HG03575 (cell line): Measurements from ENCODE around the gene RANBP17.
"Not testable (repeated sequence)": the region's sequence is repeated elsewhere in the genome, so short reads cannot be mapped to it uniquely, and the experiment has no call there.

Experiments used
- ATAC-seq: cut with Tn5 transposase; IDR thresholded peaks from one replicate; pipeline ENCODE4 v1.9.1; 2021; ENCODE audit not compliant: unreplicated experiment, insufficient number of reproducible peaks, low FRiP score; ENCODE audit errors: extremely low read depth

RANBP17 gene

DNA sequence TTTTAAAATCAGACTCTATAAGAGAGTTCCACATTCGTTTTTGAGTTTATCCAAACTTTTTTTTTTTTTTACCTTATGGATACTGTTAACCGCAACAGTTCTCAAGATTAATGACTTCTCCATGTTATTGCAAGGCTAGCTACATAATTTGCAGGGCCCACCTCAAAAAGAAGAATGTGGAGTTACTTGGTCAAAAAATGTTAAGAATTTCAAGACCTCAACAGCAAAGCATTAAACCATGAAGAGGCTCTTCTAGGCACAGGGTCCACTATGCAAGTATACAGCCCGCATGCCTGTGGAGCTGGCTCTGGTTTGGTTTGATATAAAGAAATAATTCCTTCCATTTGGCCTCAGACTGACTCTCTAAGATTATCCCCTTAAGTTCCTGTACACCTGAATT is 313.9 kb downstream of the RANBP17 start:
- no peak for ATAC-seq

DNA sequence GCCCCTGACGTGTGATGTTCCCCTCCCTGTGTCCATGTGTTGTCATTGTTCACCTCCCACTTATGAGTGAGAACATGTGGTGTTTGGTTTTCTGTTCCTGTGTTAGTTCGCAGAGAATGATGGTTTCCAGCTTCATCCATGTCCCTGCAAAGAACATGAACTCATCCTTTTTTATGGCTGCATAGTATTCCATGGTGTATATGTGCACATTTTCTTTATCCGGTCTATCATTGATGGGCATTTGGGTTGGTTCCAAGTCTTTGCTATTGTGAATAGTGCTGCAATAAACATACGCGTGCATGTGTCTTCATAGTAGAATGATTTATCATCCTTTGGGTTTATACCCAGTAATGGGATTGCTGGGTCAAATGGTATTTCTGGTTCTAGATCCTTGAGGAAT is 316.4 kb downstream of the RANBP17 start:
- ATAC-seq = not testable (repeated sequence)

DNA sequence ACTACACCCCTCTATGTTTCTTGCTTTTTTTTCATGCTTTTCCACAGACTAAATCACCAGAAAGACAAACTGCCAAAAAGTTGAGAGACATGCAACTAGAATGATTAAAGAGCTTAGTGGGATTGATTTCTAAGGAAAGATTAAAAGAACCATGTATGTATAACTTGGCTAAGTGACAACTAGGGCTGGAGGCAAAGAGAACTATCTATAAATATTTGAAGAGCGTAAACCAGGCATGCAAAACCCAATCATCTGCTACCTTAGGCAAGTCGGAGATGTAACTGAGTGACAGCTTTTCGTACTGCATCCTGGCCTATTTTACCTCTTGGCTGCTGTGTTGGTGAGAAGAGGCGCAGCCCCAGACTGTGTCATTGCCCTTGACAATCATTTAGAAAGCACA is 326.2 kb downstream of the RANBP17 start:
- ATAC-seq = no peak

DNA sequence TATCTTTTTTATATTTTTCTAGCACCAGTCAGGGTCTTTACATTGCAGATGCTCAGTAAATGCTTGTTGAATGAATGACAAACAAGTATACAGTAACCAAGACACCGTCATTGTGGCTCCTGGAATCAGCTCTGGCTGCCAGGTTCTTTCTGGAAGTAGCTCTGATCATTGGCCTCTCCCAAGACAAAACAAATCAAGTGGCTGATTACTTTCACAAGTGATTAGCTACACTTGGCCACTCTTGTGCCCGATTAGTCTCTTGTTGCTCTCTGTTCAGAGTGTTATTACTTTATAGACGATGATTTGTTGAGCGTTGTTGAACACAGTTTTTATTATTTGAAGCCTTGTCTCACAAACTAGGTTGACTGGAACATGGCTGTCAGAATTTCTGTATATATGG is 327.6 kb downstream of the RANBP17 start:
- ATAC-seq = no peak

DNA sequence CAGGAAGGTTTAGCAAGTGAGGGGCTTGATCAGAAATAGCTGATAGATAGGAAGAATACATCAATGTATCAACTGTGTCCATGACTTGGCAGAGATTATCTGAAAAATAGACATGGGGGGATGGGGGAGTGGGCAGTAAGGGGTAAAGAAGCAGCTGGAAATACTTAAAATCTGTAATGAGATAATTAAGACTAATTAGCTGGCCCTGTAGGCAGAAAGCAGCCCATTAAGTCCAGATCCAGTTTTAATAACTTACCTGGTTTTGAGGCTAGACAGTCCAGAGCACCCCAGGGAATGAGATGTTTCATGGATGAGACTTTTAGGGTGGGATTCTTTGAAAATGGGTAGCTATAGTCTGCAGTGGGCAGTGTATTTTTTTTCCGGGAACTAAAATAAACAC is 330.3 kb downstream of the RANBP17 start:
- no peak for ATAC-seq

DNA sequence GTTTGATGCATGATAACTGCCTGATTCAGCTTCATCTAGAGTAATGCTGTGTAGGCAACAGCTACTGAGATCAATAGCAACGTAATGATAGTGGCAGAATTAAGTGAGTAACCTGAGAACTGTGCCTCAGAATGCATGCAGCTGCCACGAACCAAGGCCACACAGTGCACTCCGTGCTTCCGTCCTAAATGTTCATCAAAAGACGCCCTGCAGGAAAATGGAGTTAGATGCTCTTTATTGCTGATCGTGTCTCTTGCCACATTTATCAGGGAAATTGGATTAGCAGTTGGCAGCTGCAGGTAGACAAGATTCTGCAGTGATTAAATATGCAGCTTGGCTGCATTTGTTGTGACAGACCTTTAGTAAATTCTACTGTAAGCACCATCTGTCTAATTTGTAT is 339.5 kb downstream of the RANBP17 start:
- ATAC-seq = no peak

DNA sequence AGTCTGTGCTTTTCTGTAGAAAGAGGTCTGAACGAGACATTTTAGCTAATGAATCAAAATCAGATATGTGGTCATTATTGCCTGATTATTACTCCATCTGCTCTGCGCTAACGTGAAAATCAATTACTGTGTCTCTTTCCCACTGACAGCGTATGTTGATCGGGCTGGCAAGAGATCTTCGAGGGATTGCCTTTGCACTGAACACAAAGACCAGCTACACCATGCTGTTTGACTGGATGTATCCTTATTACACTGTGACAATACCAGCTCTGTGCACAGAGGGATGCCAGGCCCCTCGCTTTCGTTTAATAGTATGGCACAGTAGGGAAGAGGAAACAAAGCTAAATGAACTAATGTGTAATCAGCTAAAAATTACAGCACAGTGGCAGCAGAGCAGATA is 343.6 kb downstream of the RANBP17 start:
- ATAC-seq = no peak

DNA sequence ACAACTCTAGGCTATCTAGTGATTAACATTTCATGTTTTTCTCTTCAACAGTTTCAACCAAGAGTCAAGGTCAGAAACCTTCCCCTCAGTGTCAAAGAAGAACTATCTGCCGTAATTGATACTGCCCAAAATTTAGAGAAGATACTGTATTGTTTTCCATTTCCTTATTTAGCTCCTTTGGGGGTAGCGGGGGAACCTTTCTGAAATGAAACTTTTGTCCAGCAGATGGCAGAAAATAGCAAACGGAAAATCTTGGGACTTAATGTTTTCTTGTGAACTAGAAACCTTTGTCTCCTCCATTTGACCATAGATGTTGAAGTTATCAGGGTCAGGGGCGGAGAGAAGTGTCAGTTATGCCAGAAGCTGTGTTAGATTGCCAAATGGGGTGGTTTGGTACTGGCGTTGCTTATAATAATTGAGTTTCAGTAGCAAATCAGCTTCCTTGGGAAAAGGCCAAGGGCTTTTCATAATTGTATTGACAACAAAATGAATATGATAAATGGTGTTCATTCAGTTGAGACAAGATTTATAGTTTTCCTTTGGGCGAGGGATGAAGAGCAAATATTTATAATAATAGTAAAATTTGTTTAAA is 345.5 kb downstream of the RANBP17 start:
- ATAC-seq = no peak

DNA sequence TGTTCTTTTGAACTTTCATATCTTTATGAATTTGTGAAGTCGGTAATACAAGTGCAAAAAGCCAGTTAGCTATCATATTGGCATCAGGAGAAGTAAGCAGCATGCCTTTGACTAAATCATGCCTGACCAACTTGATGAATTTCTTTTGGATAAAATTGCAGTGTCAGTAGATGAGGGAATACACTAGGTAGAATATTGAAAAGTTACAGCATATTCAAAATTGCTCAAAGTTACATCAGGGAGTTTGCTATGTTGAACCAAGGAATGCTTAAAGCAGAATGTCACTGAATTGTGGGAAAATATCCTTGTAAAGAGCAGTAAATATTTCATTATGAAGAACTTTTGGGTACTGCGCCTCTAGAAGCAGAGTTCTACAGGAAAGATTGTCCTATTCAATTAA is 360.1 kb downstream of the RANBP17 start:
- ATAC-seq = no peak

DNA sequence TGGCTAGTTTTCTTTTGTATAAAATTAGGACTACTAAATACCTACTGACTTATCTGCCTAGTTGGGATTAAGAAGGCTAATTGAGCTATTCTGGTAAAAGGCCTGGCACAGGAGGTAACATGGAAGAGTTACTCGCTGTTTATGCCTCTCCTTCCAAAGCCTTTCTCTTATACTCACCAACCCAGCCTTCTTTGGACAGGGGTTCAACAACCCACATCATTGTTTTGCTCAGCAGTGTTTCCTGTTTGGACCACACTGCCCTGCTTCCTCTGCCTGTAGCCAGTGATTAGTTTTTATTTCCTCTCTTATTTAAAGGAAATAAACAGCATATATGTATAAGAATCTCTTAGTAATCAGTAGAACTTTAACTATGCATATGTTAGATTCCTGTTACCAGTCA is 362.1 kb downstream of the RANBP17 start:
- no peak for ATAC-seq

DNA sequence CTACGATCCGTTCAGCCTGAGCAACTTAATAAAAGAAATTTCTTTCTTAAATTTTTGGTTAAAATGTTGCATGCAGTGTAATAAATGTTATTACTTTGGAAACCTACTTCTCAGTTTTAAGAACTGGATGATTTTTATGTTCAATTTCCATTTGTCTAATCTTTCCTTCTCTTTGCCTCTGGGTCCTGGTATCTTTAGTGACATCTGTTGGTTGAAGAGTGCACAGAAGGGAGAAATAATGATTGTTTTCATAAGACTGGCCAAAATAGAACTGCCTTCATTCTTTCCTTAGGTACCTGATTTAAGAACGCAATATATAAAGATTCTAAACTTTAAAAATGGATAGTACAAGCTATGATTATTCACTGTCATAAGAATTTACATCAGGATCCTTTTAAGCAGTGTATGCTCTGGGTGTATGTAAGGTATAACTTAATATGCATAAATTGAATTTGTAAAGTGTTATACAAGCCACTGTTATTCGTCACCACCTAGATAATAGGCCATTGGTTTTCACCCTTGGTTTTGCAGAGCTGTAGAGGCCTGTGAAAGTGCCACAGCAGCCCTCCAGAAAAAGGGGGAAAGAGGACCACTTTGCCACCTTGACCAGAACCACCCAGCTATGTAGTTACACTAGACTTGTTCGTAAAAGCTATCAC is 364.4 kb downstream of the RANBP17 start:
- no peak for ATAC-seq

DNA sequence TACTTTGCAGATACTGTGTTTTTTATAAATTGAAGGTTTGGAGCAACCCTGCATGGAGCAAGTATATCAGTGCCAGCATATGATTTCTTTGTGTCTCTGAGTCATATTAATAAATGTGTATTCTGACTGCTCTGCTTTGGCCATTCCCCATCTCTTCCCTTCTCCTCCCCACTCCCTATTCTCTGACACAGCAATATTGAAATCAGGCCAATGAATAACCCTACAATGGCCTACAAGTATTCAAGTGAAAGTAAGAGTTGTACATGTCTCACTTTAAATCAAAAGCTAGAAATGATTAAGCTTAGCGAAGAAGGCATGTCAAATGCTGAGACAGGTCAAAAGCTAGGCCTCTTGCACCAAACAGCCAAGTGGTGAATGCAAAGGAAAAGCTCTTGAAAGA is 365.0 kb downstream of the RANBP17 start:
- ATAC-seq = no peak

DNA sequence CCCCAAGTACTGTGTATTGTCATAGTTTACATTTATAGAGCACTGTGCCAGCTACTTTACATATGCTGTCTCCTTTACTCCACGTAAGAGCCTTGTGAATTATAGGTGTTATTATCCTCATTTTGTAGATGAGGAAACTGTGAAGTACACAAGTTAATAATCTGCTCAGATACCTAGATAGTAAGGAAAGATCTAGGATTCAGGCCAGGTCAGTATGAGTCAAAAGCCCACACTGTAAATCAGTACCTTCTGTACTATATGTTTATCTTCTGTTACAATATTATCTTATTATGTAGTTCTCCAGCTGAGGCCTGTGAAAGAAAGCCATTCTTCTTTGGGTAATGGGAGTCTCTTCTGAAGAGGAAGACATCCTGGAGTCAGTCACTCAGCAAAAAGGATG is 374.8 kb downstream of the RANBP17 start:
- ATAC-seq = no peak

DNA sequence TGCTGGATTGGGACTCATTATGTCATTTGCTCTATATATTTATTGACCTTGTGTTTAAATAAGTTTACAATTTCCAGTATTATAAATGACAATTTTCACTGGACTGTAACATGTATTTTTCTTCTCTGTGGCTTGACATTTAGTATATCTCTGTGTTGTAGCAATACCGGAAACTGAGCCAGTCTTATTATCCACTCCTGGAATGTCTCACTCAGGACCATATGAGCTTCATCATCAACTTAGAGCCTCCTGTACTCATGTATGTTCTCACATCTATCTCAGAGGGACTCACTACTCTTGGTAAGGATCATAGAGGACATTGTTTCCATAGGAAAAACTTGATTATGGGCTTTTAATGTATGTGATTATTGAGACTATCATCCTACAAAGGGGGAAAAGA is 380.7 kb downstream of the RANBP17 start:
- no peak for ATAC-seq

DNA sequence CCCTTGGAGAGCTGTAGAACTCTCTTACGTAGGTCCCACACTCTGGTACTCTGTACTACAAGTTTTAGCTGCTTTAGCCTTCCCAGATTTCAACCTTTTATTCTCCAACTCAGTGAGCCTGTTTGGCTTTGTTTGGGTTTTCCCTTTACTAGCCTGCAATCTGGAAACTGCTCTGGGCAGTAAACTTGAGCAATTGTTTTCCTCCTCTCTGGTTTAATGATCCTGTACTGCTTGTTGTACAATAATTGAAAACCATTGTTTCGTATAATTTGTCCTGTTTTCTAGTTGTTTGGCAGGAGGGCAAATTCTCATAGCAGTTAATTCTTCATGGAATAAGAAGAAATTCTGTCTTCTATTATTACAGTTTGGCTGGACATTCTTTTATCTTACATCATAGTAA is 384.4 kb downstream of the RANBP17 start:
- ATAC-seq = no peak

DNA sequence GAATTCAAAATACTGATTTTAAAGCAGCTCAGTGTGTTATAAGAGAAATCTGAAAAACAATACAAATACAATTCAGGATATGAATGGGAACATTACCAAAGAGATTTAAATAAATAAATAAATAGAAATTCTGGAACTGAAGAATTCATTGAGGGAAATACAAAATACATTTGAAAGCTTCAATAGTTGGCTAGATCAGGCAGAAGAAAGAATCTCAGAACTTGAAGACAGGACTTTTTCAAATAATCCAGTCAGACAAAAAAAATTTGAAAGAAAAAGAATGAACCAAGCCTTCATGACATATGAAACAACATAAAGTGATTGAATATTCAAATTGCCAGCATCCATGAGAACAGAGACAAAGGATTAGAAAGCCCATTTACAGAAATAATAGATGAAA is 387.6 kb downstream of the RANBP17 start:
- ATAC-seq = no peak

DNA sequence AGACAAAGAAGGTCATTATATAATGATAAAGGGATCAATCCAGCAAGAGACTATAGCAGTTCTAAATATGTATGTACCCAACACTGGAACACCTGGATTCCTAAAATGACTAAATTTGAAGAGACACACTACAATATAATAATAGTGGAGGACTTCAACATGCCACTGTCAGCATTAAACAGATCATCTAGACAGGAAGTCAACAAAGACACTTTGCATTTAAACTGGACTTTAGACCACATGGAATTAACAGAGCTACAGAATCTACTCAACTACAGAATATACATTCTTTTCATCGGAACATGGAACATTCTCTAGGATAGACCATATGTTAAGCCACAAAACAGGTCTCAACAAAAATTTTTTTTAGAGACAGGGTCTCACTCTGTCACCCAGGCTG is 388.9 kb downstream of the RANBP17 start:
- no peak for ATAC-seq

DNA sequence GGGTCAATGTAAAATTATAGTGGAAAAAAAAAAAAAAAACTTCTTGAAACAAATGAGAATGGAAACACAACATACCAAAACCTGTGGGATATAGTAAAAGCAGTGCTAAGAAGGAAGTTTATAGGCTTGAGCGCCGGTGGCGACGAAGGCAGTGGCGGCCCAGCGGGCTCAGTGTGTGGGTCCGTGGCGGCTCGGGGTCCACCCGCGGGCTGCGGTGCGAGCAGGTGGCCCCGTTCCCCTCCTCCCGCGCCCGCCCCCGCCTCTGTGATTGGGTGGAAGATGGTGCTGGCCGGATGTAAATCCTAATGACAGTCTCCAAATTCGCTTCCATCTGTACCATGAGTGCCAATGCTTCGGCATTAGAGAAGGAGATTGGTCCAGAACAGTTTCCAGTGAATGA is 389.7 kb downstream of the RANBP17 start:
- no peak for ATAC-seq

DNA sequence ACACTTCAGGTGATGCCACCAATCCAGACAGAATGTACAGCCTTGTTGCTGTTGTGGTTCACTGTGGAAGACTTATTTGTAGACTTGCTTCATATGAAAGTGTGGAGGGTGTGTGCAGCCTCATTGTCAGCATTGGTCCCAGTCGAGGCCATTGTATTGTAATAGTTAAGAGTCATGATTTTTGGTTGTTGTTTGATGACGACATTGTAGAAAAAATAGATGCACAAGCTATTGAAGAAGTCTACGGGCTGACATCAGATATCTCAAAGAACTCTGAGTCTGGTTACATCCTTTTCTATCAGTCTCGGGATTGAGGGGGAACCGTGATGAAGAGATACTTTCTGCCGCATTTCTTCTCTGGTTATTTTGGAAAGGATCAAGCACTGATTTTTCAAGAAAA is 390.9 kb downstream of the RANBP17 start:
- no peak for ATAC-seq

DNA sequence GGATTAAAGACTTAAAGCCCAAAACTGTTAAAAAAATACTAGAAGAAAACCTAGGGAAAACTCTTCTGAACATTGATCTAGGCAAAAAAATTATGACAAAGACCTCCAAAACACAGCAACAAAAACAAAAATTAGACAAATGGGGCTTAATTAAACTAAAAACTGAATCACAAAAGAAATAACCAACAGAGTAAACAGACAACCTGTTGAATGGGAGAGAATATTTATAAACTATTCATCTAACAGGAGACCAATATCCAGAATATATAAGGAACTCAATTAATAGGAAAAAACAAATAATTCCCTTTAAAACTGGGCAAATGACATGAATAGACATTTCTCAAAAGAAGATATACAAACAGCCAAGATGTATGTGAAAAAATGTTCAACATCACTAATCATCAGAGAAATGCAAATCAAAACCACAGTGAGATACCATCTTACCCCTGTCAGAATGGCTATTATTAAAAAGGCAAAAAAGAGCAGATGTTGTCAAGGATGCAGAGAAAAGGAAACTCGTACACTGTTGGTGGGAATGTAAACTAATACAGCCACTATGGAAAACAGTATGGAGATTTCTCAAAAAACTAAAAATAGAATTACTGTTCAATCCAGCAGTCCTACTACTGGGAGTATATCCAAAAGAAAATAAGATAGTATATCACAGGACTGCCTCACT is 397.1 kb downstream of the RANBP17 start:
- ATAC-seq = no peak

DNA sequence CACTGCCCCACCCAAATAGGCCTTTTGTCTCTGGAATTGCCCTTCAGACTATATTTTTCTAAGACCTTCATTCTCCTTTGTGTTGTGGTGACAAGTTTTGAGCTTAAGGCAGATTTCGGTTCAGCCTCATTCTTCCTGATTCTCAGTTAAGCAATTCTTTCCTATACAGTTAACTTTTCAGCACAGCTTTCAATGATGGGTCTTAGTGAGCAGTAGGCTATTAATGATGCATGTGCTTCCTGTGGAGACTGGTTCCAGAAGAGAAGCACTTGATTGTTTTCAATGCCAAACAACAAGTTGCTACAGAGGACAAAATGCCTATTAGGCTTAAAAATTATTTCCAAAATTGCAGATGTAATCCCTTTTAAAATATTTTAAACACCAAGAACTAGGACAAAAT is 399.5 kb downstream of the RANBP17 start:
- ATAC-seq = no peak
